HG02571 (cell line): Measurements from ENCODE around the gene ELL2.
A peak's percentile ranks its signal among the peaks of the same experiment; 100 is the strongest.

Experiments used
- ATAC-seq: cut with Tn5 transposase; IDR thresholded peaks from one replicate; pipeline ENCODE4 v1.9.1; 2021; ENCODE audit warnings: mild to moderate bottlenecking, moderate library complexity; ENCODE audit not compliant: unreplicated experiment

The ELL2 gene

GRCh38 chr5:95983509-95983908 lies 21.9 kb upstream of the ELL2 start:
- ATAC-seq = no peak

- no peak for ATAC-seq
These were observed 21.4 kb upstream of the ELL2 start for GRCh38 chr5:95983080-95983479.

- no peak for ATAC-seq
These were observed 15.0 kb upstream of the ELL2 start for GRCh38 chr5:95976606-95977005.

GRCh38 chr5:95975703-95976102 lies 14.1 kb upstream of the ELL2 start:
- no peak for ATAC-seq

- ATAC-seq = peak; percentile 94
These were observed 12.2 kb upstream of the ELL2 start for GRCh38 chr5:95973793-95974325.

- no peak for ATAC-seq
These were observed 10.5 kb upstream of the ELL2 start for GRCh38 chr5:95972196-95972595.

GRCh38 chr5:95970359-95970704 lies 8.7 kb upstream of the ELL2 start:
- no peak for ATAC-seq

GRCh38 chr5:95969651-95970358 lies 8.2 kb upstream of the ELL2 start:
- ATAC-seq = no peak

- no peak for ATAC-seq
These were observed 7.4 kb upstream of the ELL2 start for GRCh38 chr5:95969055-95969454.

GRCh38 chr5:95967236-95967635 lies 5.6 kb upstream of the ELL2 start:
- ATAC-seq = no peak

GRCh38 chr5:95966005-95966404 lies 4.4 kb upstream of the ELL2 start:
- no peak for ATAC-seq

GRCh38 chr5:95963650-95964410 lies 2.2 kb upstream of the ELL2 start:
- ATAC-seq = no peak

GRCh38 chr5:95962785-95963184 lies 1.1 kb upstream of the ELL2 start:
- ATAC-seq = no peak

GRCh38 chr5:95962475-95962773 lies 773 bp upstream of the ELL2 start:
- ATAC-seq = no peak

- ATAC-seq = peak; percentile 50
These were observed 709 bp downstream of the ELL2 start for GRCh38 chr5:95960667-95961616.

GRCh38 chr5:95959888-95960666 lies 1.6 kb downstream of the ELL2 start:
- ATAC-seq = no peak

GRCh38 chr5:95959051-95959887 lies 2.4 kb downstream of the ELL2 start:
- ATAC-seq = no peak

GRCh38 chr5:95958310-95959014 lies 3.2 kb downstream of the ELL2 start:
- no peak for ATAC-seq

- ATAC-seq = no peak
These were observed 4.0 kb downstream of the ELL2 start for GRCh38 chr5:95957561-95958203.
